Thoracic aorta (tissue), 2 donors: ENCODE data around the gene RIMBP2. TPM values are rescaled to one million over a fixed set of nuclear protein-coding genes. Genes with fewer than 3 reads are reported as not detected.
"Not testable (repeated sequence)": the region's sequence is repeated elsewhere in the genome, so short reads cannot be mapped to it uniquely, and the experiment has no call there.

Source experiments
- ATAC-seq: fragments of 150-250 bp; one replicate; pipeline ENCODE4 v1.8.0; 2017; ENCODE audit warnings: low read depth; ENCODE audit not compliant: insufficient number of reproducible peaks, low FRiP score
- DNase-seq: peaks from one replicate; pipeline ENCODE4 v3.0.0-alpha.2; 2020; ENCODE audit warnings: low spot score
- H3K27ac ChIP-seq, 2 donors: fragments of 200-600 bp; sonication (generic); 1 replicate in 1 of 2; 2 replicates in 1 of 2; pipeline ENCODE4 v1.5.1; 2016; ENCODE audit warnings: mild to moderate bottlenecking in 2 of 2, moderate library complexity in 2 of 2
- H3K27me3 ChIP-seq: fragments of 200-600 bp; sonication (generic); replicated peaks from 2 replicates; pipeline ENCODE4 v1.6.0; 2016; ENCODE audit warnings: mild to moderate bottlenecking; ENCODE audit not compliant: insufficient read depth
- H3K36me3 ChIP-seq: fragments of 200-600 bp; sonication (generic); one replicate; pipeline ENCODE4 v1.5.1; 2016
- H3K4me1 ChIP-seq, 2 donors: fragments of 200-600 bp; sonication (generic); 1 replicate in 1 of 2; 2 replicates in 1 of 2; pipeline versions ENCODE4 v1.5.1 to v1.6.0; 2016; ENCODE audit warnings: low read depth in 2 of 2, mild to moderate bottlenecking in 1 of 2; ENCODE audit not compliant: control insufficient read depth in 1 of 2
- H3K4me3 ChIP-seq: fragments of 200-600 bp; sonication (generic); 2 replicates; pipeline ENCODE4 v1.5.1; 2016; ENCODE audit warnings: mild to moderate bottlenecking
- H3K9me3 ChIP-seq: fragments of 200-600 bp; sonication (generic); 2 replicates; pipeline ENCODE4 v1.5.1; 2016
- CTCF ChIP-seq: fragments of 200-600 bp; sonication (generic); IDR thresholded peaks from one replicate; pipeline ENCODE4 v1.5.1; 2019; ENCODE audit warnings: antibody characterized with exemption
- total RNA-seq, 2 donors: library from RNA; depleted of rRNA; stranded (reverse); fragments of >200 nt; gene quantifications; one replicate each; pipeline versions ENCODE4 v1.1.0 to v1.2.3, GENCODE V29; 2016

The RIMBP2 gene
- total RNA-seq, 2 donors from 2014 or later = 0.54 to 0.92 TPM

- Histone ChIP-seq H3K4me1 (no peaks in the 10 kb centered on the region), H3K36me3 (no peaks in the 10 kb centered on the region), H3K27me3 (no peaks in the 10 kb centered on the region), H3K9me3 (no peaks in the 10 kb centered on the region), H3K4me3 (no peak overlapping the region), H3K27ac (no peak overlapping the region)
- TF ChIP-seq CTCF = no peak
- DNase-seq (no peak), ATAC-seq (no peak)
Measured at GRCh38 chr12:130589540-130590317, 126.4 kb downstream of the RIMBP2 start.

- Histone ChIP-seq H3K4me1 (no peaks in the 10 kb centered on the region), H3K4me3 (no peak overlapping the region), H3K9me3 (no peaks in the 10 kb centered on the region), H3K36me3 (no peaks in the 10 kb centered on the region), H3K27me3 (no peaks in the 10 kb centered on the region), H3K27ac (no peak overlapping the region)
- ATAC-seq (no peak), DNase-seq (no peak)
- TF ChIP-seq CTCF = no peak
Measured at GRCh38 chr12:130588696-130589539, 127.2 kb downstream of the RIMBP2 start.

- no peaks in the 10 kb centered on the region for H3K9me3 ChIP-seq
- no peak overlapping the region for H3K27ac ChIP-seq
- H3K27me3 ChIP-seq = no peaks in the 10 kb centered on the region
- ATAC-seq (no peak), DNase-seq (no peak)
- TF ChIP-seq CTCF = no peak
- no peak overlapping the region for H3K4me3 ChIP-seq
- H3K36me3 ChIP-seq = no peaks in the 10 kb centered on the region
- H3K4me1 ChIP-seq = no peaks in the 10 kb centered on the region
Measured at GRCh38 chr12:130587966-130588365, 128.1 kb downstream of the RIMBP2 start.

- ATAC-seq, H3K36me3 ChIP-seq, H3K4me3 ChIP-seq, H3K9me3 ChIP-seq, H3K27ac ChIP-seq, DNase-seq, H3K27me3 ChIP-seq, H3K4me1 ChIP-seq: not testable (repeated sequence)
Measured at GRCh38 chr12:130584475-130584874, 131.6 kb downstream of the RIMBP2 start.

GRCh38 chr12:130583800-130584199 is 132.3 kb downstream of the RIMBP2 start:
- DNase-seq (no peak), ATAC-seq (no peak)
- Histone ChIP-seq H3K27ac (no peak overlapping the region), H3K27me3 (no peaks in the 10 kb centered on the region), H3K9me3 (no peaks in the 10 kb centered on the region), H3K4me3 (no peak overlapping the region), H3K36me3 (no peaks in the 10 kb centered on the region), H3K4me1 (no peaks in the 10 kb centered on the region)
- TF ChIP-seq CTCF = no peak
